K562 (cell line): ENCODE data around the gene GLRX3. TPM values are rescaled to one million over a fixed set of nuclear protein-coding genes. Genes with fewer than 3 reads are reported as not detected.

Experiments
- ATAC-seq: fragments of 200-7000 bp; cut with Tn5 transposase; 3 replicates; pipeline ENCODE4 v1.9.1; 2020; ENCODE audit warnings: moderate library complexity
- BruUV-seq: library from RNA; stranded (reverse); fragments of 400-500 nt; replicated peaks from 2 replicates; lab custom pipeline; 2021; lab: Mats Ljungman, UMichigan
- CTCF ChIA-PET: fragments of 300-600 bp; formaldehyde crosslinking; extraction: SDS; loops from one replicate; lab custom pipeline; 2021; ENCODE audit warnings: low intra/inter-chr PET ratio; lab: Yijun Ruan, JAX
- POLR2A ChIA-PET: fragments of 300-600, 350-650 bp; sonication (Branson Sonifier 250); formaldehyde crosslinking; extraction: SDS; loops from one replicate; lab custom pipeline; 2021; ENCODE audit warnings: antibody characterized with exemption, inconsistent platforms; lab: Yijun Ruan, JAX
- DNase-seq, 4 experiments: peaks; one replicate each; pipeline versions ENCODE4 v3.0.0 to v3.0.0-alpha.2; 2011 to 2018; ENCODE audit warnings: low spot score in 3 of 4, mixed read lengths in 3 of 4; ENCODE audit errors: extremely low read depth in 1 of 4
- FAIRE-seq: peaks from 2 replicates; lab custom pipeline; 2011; peaks lifted over from hg19 to GRCh38; lab: Jason Lieb, UNC
- H2AFZ ChIP-seq: 2 replicates; pipeline ENCODE4 v1.6.0; 2011; ENCODE audit warnings: low read depth, low read length, control low read depth, inconsistent platforms
- H3K27ac ChIP-seq: fragments of 200-600 bp; 3 replicates; pipeline ENCODE4 v1.8.0; 2011; ENCODE audit warnings: low read depth, mild to moderate bottlenecking, control low read depth, inconsistent platforms, low read length, moderate library complexity, mixed read lengths; ENCODE audit errors: extremely low read depth
- H3K27me3 ChIP-seq, 2 experiments: fragments of 300-600 bp in 1 of 2; 2 replicates in 1 of 2; 3 replicates in 1 of 2; pipeline versions ENCODE4 v1.6.0 to v1.8.0; 2011; ENCODE audit warnings: inconsistent platforms in 2 of 2, low read length in 2 of 2, mild to moderate bottlenecking in 1 of 2, mixed read lengths in 1 of 2, moderate library complexity in 1 of 2; ENCODE audit not compliant: control insufficient read depth in 2 of 2, insufficient read depth in 2 of 2
- H3K36me3 ChIP-seq: fragments of 300-600 bp; 3 replicates; pipeline ENCODE4 v1.8.0; 2011; ENCODE audit warnings: mild to moderate bottlenecking, low read length, inconsistent platforms; ENCODE audit not compliant: control insufficient read depth, insufficient read depth
- H3K4me1 ChIP-seq, 2 experiments: fragments of 200-600 bp in 1 of 2; replicated peaks in 1 of 2; 2 replicates in 1 of 2; 3 replicates in 1 of 2; pipeline versions ENCODE4 v1.5.1 to v1.8.0; 2011; ENCODE audit warnings: inconsistent platforms in 2 of 2, low read length in 2 of 2, mild to moderate bottlenecking in 1 of 2, mixed read lengths in 1 of 2, moderate library complexity in 1 of 2; ENCODE audit not compliant: control insufficient read depth in 2 of 2, insufficient read depth in 2 of 2
- H3K4me2 ChIP-seq: 2 replicates; pipeline ENCODE4 v1.6.1; 2011; ENCODE audit warnings: low read length, control low read depth, inconsistent platforms, mixed read lengths; ENCODE audit not compliant: insufficient read depth
- H3K4me3 ChIP-seq: fragments of 200-600 bp; sonication (generic), shearing (Covaris generic); 2 replicates; pipeline ENCODE4 v1.5.1; 2016; ENCODE audit warnings: control low read depth, inconsistent platforms
- H3K79me2 ChIP-seq: fragments of 200-600 bp; 3 replicates; pipeline ENCODE4 v1.8.0; 2011; ENCODE audit warnings: low read length, inconsistent platforms; ENCODE audit not compliant: control insufficient read depth, insufficient read depth
- H3K9ac ChIP-seq, 2 experiments: 2 replicates each; pipeline versions ENCODE4 v1.6.0 to v1.6.1; 2011; ENCODE audit warnings: low read depth in 2 of 2, low read length in 2 of 2, control low read depth in 1 of 2, inconsistent platforms in 1 of 2, mild to moderate bottlenecking in 1 of 2, mixed read lengths in 1 of 2; ENCODE audit not compliant: insufficient read depth in 1 of 2
- H3K9me1 ChIP-seq: one replicate; pipeline ENCODE4 v1.6.0; 2011; ENCODE audit warnings: inconsistent platforms, mild to moderate bottlenecking, low read length, moderate library complexity; ENCODE audit not compliant: control insufficient read depth, insufficient read depth
- H3K9me3 ChIP-seq: replicated peaks from 2 replicates; pipeline ENCODE4 v1.5.1; 2011; ENCODE audit warnings: low read depth, low read length, inconsistent platforms; ENCODE audit not compliant: control insufficient read depth, insufficient read depth
- H4K20me1 ChIP-seq: replicated peaks from 2 replicates; pipeline ENCODE4 v1.6.1; 2011; ENCODE audit warnings: low read length, inconsistent platforms, mixed read lengths; ENCODE audit not compliant: control insufficient read depth, insufficient read depth
- HDAC2 ChIP-seq: fragments of 450-650 bp; IDR thresholded peaks from 2 replicates; pipeline ENCODE4 v1.6.1; 2016; ENCODE audit warnings: mild to moderate bottlenecking
- RFX1 ChIP-seq: fragments of 450-650 bp; IDR thresholded peaks from 2 replicates; pipeline ENCODE4 v1.6.1; 2016; ENCODE audit warnings: mild to moderate bottlenecking, moderate library complexity
- WGBS: fragments of 100-300 bp; shearing (Covaris generic); methylation state at CpG from one replicate; pipeline ENCODE4 v1.1.6; 2016; ENCODE audit warnings: low coverage, mixed read lengths; ENCODE audit not compliant: insufficient coverage; ENCODE audit errors: missing lambda C conversion rate; 5-methylcytosine and 5-hydroxymethylcytosine counted together
- in situ Hi-C: fragments of 300-500 bp; cut with MboI; formaldehyde crosslinking; loops from 4 replicates; pipeline ENCODE4 v1.15.0; 2018; ENCODE audit warnings: inconsistent platforms, mixed read lengths
- intact Hi-C: fragments of 100-400 bp; cut with micrococcal nuclease; formaldehyde crosslinking; loops from 2 replicates; pipeline ENCODE4 v1.14.2; 2022
- polyA plus RNA-seq, 8 experiments: library from polyadenylated mRNA; depleted of rRNA in 4 of 8; stranded (reverse) in 5 of 8; unstranded in 3 of 8; fragments of >200 nt; fragmentation: Nextera tagmentation in 2 of 8; fragmentation: Illumina TruSeq in 1 of 8; extraction: Ambion mirVana in 2 of 8; extraction: Trizol in 1 of 8; gene quantifications; 2 replicates each; pipeline versions ENCODE4 v1.2.1 to v1.2.3, GENCODE V29; 2011 to 2014; ENCODE audit warnings: inconsistent platforms in 1 of 8, missing spikeins in 1 of 8
- total RNA-seq, 7 experiments: library from RNA; depleted of rRNA in 6 of 7; stranded (reverse); fragments of >200 nt in 6 of 7; fragmentation: Illumina TruSeq in 2 of 7; extraction: Trizol in 2 of 7; gene quantifications; 2 replicates each; pipeline versions ENCODE4 v1.2.1 to v1.2.3, GENCODE V29; 2011 to 2021; ENCODE audit warnings: low replicate concordance in 1 of 7
- TF ChIP-seq, protein P1 (sequence below): fragments of 250-450 bp; sonication (Bioruptor Pico); IDR thresholded peaks from 2 replicates; pipeline ENCODE4 v1.8.0; 2021; ENCODE audit warnings: moderate library complexity, mild to moderate bottlenecking, inconsistent platforms
- TF ChIP-seq, protein P2 (sequence below), 2 experiments: fragments of 450-650 bp; formaldehyde crosslinking in 1 of 2; IDR thresholded peaks; 2 replicates each; pipeline versions ENCODE4 v1.4.0 to v1.6.1; 2014 to 2020; ENCODE audit warnings: mild to moderate bottlenecking in 2 of 2, borderline replicate concordance in 1 of 2, low read depth in 1 of 2
- TF ChIP-seq, protein P3 (sequence below): conservative IDR thresholded peaks from 2 replicates; pipeline ENCODE4 v1.6.1; 2011; ENCODE audit warnings: low read depth, mild to moderate bottlenecking, low read length; ENCODE audit not compliant: control insufficient read depth

GLRX3 gene
- total and polyA plus RNA-seq, 9 of the 15 experiments (the other 6 are each of a cell fraction or from before 2014, with no cell fraction given) = 115 to 190 (median 169) TPM

DNA sequence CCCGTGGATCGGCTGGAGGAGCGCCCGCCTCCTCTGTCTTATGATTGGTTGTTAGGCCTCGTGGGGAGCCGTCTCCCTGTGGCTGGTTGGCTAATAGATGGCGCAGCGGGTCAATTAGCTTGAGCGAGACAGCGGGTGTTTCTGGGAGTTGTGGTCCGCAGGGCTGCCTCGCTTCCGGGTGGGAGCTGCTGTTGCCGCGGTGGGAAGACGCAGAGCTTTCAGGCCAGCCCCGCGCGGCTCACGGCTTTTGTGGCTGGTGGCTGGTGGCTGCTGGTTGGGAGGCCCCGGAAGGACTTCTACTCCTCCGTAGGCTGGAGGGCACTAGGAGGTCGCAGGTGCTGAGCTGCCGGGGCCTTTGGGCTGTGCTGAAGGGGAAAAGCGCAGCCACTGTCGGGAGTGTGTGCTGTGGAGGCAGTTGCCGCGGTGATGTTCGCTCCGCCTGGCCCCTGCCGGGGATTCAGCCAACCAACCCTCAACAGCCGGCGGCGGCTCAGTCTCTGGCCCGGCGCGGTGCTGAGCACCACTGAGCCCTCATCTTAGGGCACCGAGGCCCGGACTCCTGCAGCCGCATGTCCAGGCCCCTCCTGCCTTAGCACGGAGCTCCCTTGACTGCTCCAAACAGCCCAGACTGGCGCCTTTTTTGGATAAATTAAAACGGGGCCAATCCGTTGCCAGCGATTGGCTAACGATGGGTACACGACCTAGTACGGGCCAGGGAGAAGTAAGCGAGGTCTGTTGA lies 24.9 kb upstream of the GLRX3 start:
- Histone ChIP-seq H3K36me3 (no peaks in the 10 kb centered on the region), H3K4me2 (peak overlapping the region; percentile 100), H2AFZ (peak overlapping the region; percentile 98), H3K27ac (peak overlapping the region; percentile 84), H3K9ac (peak overlapping the region; percentile 84 to 94), H4K20me1 (no peaks in the 10 kb centered on the region), H3K4me1 (peaks cover 3 to 21% of the 10 kb centered on the region in 2 experiments; a peak in 3 of 5 replicates), H3K27me3 (no peaks in the 10 kb centered on the region), H3K4me3 (peak overlapping the region; percentile 68), H3K9me3 (no peaks in the 10 kb centered on the region), H3K9me1 (peaks cover 4% of the 10 kb centered on the region), H3K79me2 (peaks cover 13% of the 10 kb centered on the region; the same call in 2 of the 3 replicates)
- peak; percentile 90 for FAIRE-seq
- ChIA-PET POLR2A (interaction anchor here (0.6 to 1.1 kb wide), 5 partner anchors 19 to 940 kb away, joined by 3 to 4 read pairs (median 3); partner anchors contain the start of gene GLRX3), CTCF (no interaction called here)
- in situ Hi-C loops = loop anchor here (25.0 kb wide), 1 partner anchor 1524 kb away; no protein-coding TSS in a partner anchor
- intact Hi-C loops = loop anchor here (1.0 kb wide), 1 partner anchor 26 kb away; no protein-coding TSS in a partner anchor
- peak; percentile 93 for ATAC-seq
- WGBS = under 1% methylated on average over 34 of the region's 49 CpGs
- TSS peak; percentile 94 for BruUV-seq
- DNase-seq = peak; percentile 85 to 94 (median 90)
- TF ChIP-seq, protein P1, sequence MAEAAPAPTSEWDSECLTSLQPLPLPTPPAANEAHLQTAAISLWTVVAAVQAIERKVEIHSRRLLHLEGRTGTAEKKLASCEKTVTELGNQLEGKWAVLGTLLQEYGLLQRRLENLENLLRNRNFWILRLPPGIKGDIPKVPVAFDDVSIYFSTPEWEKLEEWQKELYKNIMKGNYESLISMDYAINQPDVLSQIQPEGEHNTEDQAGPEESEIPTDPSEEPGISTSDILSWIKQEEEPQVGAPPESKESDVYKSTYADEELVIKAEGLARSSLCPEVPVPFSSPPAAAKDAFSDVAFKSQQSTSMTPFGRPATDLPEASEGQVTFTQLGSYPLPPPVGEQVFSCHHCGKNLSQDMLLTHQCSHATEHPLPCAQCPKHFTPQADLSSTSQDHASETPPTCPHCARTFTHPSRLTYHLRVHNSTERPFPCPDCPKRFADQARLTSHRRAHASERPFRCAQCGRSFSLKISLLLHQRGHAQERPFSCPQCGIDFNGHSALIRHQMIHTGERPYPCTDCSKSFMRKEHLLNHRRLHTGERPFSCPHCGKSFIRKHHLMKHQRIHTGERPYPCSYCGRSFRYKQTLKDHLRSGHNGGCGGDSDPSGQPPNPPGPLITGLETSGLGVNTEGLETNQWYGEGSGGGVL (CRISPR knock-in tag) = no peak
- TF ChIP-seq, protein P2, sequence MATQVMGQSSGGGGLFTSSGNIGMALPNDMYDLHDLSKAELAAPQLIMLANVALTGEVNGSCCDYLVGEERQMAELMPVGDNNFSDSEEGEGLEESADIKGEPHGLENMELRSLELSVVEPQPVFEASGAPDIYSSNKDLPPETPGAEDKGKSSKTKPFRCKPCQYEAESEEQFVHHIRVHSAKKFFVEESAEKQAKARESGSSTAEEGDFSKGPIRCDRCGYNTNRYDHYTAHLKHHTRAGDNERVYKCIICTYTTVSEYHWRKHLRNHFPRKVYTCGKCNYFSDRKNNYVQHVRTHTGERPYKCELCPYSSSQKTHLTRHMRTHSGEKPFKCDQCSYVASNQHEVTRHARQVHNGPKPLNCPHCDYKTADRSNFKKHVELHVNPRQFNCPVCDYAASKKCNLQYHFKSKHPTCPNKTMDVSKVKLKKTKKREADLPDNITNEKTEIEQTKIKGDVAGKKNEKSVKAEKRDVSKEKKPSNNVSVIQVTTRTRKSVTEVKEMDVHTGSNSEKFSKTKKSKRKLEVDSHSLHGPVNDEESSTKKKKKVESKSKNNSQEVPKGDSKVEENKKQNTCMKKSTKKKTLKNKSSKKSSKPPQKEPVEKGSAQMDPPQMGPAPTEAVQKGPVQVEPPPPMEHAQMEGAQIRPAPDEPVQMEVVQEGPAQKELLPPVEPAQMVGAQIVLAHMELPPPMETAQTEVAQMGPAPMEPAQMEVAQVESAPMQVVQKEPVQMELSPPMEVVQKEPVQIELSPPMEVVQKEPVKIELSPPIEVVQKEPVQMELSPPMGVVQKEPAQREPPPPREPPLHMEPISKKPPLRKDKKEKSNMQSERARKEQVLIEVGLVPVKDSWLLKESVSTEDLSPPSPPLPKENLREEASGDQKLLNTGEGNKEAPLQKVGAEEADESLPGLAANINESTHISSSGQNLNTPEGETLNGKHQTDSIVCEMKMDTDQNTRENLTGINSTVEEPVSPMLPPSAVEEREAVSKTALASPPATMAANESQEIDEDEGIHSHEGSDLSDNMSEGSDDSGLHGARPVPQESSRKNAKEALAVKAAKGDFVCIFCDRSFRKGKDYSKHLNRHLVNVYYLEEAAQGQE (IDR thresholded peaks at IDR 0.05; ENCODE audit: borderline replicate concordance) = no peak
- TF ChIP-seq, protein P2 (CRISPR knock-in tag; IDR thresholded peaks at IDR 0.05; ENCODE audit: low read depth) = no peak
- TF ChIP-seq HDAC2 = 0 out of 2 replicates have a peak, but pooled peaks have one; percentile 50
- TF ChIP-seq, protein P3, sequence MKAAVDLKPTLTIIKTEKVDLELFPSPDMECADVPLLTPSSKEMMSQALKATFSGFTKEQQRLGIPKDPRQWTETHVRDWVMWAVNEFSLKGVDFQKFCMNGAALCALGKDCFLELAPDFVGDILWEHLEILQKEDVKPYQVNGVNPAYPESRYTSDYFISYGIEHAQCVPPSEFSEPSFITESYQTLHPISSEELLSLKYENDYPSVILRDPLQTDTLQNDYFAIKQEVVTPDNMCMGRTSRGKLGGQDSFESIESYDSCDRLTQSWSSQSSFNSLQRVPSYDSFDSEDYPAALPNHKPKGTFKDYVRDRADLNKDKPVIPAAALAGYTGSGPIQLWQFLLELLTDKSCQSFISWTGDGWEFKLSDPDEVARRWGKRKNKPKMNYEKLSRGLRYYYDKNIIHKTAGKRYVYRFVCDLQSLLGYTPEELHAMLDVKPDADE = peak; percentile 35; the same call in 1 of the 2 replicates
- TF ChIP-seq RFX1 = peak; percentile 73
